Adrenal gland (tissue), 5 donors: ENCODE measurements around the gene FBXO21.

Experiments
- CTCF ChIP-seq, 6 experiments: fragments of 450-650 bp in 4 of 6; fragments of 200-600 bp in 2 of 6; sonication (generic) in 1 of 6; IDR thresholded peaks; 1 replicate in 5 of 6; 2 replicates in 1 of 6; pipeline versions ENCODE4 v1.5.1 to v1.8.0; 2016 to 2021; ENCODE audit warnings: antibody characterized with exemption in 6 of 6, mild to moderate bottlenecking in 2 of 6, moderate library complexity in 1 of 6
- POLR2A ChIP-seq, 2 donors: fragments of 450-650 bp; IDR thresholded peaks; one replicate each; pipeline ENCODE4 v1.6.1; 2017; ENCODE audit warnings: antibody characterized with exemption in 2 of 2, mild to moderate bottlenecking in 2 of 2, moderate library complexity in 1 of 2
- donor health status: DM: no; HTN: no; CAD: no.

DNA sequence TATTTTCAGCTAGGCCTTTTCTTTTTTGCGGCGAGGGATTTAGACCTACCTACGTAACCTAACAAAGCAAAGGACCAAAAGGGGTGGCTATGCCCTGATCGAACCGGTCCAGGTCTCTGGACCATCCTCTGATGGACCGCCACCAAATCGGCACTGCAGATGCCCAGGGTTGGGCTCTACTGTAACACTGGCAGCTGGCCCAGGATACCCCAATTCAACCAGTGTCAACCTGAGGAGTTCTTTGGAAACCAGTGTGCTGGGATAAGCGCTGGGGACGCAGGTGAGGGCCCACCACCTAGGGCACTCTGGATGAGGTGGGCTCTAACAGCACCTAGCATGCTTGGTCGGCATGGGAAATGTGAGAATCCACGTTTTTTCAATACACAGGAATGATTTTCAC, 32.2 kb downstream of the FBXO21 start:
- TF ChIP-seq CTCF (IDR thresholded peaks at IDR 0.05), result no peak
- TF ChIP-seq POLR2A (IDR thresholded peaks at IDR 0.05), result no peak
